ENCODE measurements around the gene ZBTB16.

DNA sequence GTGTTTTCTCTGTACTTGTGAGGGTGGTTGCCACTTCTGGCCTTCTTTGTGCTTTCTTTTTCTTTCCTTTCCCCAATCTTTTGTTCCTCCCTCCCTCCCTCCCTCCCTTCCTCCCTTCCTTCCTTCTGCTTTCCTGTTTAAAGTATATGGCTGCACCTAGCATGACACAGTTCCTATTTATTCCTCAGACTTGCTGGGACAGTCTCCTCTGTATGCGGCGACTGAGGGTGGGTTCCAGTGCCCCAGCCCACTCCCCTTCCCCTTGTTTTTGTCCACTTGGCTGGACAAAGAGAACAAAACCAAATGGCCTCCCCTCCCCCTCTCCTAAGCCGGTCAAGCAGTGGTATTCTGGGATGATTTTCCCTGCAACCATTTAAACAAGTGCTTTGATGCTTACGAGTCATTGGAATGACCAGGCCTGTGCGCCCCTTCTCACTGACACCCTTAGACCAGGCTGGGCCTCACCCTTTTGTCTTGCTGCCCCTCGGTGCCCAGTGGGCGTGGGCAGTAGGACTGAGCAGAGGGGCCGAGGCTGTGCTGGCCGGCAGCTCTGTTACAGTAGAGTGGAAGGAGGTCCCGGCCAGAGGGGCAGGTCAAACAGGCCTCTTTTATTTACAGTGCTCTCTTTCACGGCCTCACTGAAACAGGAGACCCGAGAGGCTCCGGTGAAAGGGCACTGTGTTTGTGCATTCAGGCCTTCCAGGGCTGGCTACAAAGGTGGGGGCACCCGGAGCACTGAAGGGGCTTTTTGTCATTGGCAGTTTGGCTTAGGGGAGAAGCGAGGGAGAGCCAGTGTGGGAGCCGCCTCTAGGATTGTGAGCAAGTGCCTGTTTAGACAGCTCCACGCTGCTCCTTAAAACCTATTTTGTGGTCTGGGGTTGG lies 32.2 kb downstream of the ZBTB16 start:
- TF ChIP-seq POLR2AphosphoS5 (IDR thresholded peaks at IDR 0.05) (no peak), POLR2A (IDR thresholded peaks at IDR 0.05) (no peak)
- TF ChIP-seq, protein P1, sequence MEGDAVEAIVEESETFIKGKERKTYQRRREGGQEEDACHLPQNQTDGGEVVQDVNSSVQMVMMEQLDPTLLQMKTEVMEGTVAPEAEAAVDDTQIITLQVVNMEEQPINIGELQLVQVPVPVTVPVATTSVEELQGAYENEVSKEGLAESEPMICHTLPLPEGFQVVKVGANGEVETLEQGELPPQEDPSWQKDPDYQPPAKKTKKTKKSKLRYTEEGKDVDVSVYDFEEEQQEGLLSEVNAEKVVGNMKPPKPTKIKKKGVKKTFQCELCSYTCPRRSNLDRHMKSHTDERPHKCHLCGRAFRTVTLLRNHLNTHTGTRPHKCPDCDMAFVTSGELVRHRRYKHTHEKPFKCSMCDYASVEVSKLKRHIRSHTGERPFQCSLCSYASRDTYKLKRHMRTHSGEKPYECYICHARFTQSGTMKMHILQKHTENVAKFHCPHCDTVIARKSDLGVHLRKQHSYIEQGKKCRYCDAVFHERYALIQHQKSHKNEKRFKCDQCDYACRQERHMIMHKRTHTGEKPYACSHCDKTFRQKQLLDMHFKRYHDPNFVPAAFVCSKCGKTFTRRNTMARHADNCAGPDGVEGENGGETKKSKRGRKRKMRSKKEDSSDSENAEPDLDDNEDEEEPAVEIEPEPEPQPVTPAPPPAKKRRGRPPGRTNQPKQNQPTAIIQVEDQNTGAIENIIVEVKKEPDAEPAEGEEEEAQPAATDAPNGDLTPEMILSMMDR (IDR thresholded peaks at IDR 0.05) = no peak

Data from stomach (tissue), 4 donors.